Aortic smooth muscle cell (primary cell): ENCODE data around the gene SOCS3. TPM values are rescaled to one million over a fixed set of nuclear protein-coding genes. Genes with fewer than 3 reads are reported as not detected.

Source experiments
- total RNA-seq: library from RNA; depleted of rRNA; stranded (reverse); fragments of >200 nt; gene quantifications from 2 replicates; pipeline ENCODE4 v1.2.3, GENCODE V29; 2014

SOCS3 gene
- total RNA-seq, result 107 and 145 TPM in 2 replicates

GRCh38 chr17:78359997-78360370 is at the start of gene SOCS3:
Gene SOCS3 (minus strand): TSS chr17:78360077. CDS start chr17:78359095, 982 bp downstream.

DNA sequence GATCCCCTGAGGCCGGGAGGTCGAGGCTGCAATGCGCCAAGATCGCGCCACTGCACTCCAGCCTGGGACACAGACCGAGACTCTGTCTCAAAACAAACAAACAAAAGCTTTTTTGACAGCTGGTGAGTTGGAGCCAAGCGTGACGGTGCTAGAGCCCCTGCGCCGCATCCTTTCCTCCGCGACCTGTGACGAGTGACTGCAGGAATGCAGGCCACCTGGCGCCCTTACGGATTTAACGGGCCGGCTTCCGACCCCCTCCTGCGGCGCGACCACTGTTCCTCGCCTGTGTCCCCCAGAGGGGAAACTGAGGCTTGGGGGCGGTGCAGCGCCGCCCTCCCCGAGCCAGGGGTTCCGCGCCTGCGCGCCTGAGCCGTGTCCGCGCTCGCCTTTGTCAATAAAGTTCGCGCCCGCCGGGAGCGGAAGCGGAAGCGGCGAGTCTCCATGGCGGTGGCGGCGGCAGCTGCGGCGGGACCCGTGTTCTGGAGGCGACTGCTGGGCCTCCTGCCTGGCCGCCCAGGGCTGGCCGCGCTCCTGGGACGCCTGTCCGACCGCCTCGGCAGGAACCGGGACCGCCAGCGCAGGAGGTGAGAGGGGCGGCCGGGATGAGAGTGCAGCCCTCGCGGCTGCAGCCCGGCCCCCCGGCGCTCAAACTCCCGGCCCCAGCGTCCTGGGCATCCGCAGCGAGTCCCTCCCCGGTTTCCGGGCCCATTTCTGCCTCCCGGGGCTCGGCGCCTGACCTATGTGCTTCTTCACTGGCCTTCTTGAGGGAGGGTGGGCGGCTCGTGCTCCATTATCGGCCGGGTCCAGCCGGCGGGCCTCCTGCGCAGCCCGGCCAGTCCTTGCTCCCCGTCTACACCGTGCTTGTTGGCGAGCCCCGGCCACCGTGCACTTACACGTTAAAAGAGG is 18.6 kb upstream of the SOCS3 start, which contains the start of gene PGS1:
PGS1 (plus strand) TSS at position 425 of the 906 bp plus-strand sequence; CDS start at position 442, 17 bp downstream.

Other genes starting within 250 kb of the SOCS3 start
- gene TMC6, start 231.3 kb downstream of the SOCS3 start, total RNA-seq, result 1.2 and 1.8 TPM in 2 replicates
- gene TMC8, start 229.3 kb downstream of the SOCS3 start, total RNA-seq, result not detected in 2 replicates
- gene C17orf99, start 213.7 kb downstream of the SOCS3 start, total RNA-seq, result not detected in 2 replicates
- 16.6 and 18.4 TPM in 2 replicates for gene SYNGR2, start 191.5 kb downstream of the SOCS3 start, total RNA-seq
- 104 and 136 TPM in 2 replicates for gene TK1, start 173.0 kb downstream of the SOCS3 start, total RNA-seq
- gene AFMID, start 172.7 kb downstream of the SOCS3 start, total RNA-seq, result 30.2 and 48.4 TPM in 2 replicates
- 48.7 and 63.8 TPM in 2 replicates for gene BIRC5, start 145.8 kb downstream of the SOCS3 start, total RNA-seq
- not detected in 2 replicates for gene TMEM235, start 128.4 kb downstream of the SOCS3 start, total RNA-seq
- 29.5 and 33.7 TPM in 2 replicates for gene PGS1, start 18.6 kb upstream of the SOCS3 start, total RNA-seq
- gene DNAH17, start 217.3 kb upstream of the SOCS3 start, total RNA-seq, result not detected in 2 replicates